Activated CD4-positive, CD25-positive, alpha-beta regulatory T cell treated with anti-CD3 and anti-CD28 coated beads, Interleukin-2, amount 50 U/mL, for 16 hours (primary cell): Measurements from ENCODE around the gene HBS1L.

Experiments used
- DNase-seq: peaks from one replicate; pipeline ENCODE4 v3.0.0-alpha.2; 2020; ENCODE audit warnings: low read depth, low spot score

Gene HBS1L

GRCh38 chr6:135054569-135055498, at the start of gene HBS1L:
Gene HBS1L (minus strand): TSS chr6:135054822. CDS start chr6:135054691, 131 bp downstream.
- DNase-seq, result peak; percentile 95

DNA sequence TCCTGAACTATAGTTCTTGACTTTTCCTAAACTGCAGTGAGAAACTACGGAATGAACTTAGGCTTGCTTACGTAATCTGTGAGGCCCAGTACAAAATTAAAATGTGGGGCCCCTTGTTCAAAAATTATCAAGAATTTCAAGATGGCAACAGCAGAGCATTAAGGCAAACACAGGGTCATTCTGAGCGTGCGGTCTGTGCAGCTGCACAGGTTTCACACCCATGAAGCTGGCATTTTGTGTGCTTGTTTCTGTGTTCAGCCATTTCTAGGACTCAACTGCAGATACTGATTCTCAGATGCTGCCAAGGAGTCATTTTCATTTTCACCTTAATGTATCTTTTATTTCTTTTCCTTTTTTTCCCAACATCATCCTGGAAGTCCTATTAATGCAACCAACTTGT, 49.6 kb upstream of the HBS1L start:
- DNase-seq, result no peak

GRCh38 chr6:135102191-135102590, 47.6 kb upstream of the HBS1L start:
- no peak for DNase-seq

DNA sequence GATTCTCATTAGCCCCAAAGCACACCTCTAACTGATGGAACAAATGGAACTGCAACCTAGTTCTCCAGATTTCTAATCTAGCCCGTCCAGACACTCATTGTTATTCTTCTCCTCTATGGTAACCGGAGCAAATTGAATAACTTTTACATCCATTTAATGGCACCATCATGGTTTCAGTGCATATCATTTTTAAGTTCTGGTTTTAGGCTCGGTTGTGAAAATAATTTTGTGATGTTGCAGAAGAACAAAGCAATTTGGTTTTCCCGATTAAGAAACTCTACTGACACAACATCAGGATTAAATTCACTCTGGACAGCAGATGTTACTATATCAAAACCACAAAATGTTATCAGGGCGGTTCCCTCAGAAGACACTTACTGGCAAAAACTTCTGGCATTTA, 42.5 kb upstream of the HBS1L start:
- DNase-seq, result no peak

- no peak for DNase-seq
Observed at GRCh38 chr6:135096403-135097130, 41.9 kb upstream of the HBS1L start.

- DNase-seq, result no peak
Observed at GRCh38 chr6:135095716-135096115, 41.1 kb upstream of the HBS1L start.

DNA sequence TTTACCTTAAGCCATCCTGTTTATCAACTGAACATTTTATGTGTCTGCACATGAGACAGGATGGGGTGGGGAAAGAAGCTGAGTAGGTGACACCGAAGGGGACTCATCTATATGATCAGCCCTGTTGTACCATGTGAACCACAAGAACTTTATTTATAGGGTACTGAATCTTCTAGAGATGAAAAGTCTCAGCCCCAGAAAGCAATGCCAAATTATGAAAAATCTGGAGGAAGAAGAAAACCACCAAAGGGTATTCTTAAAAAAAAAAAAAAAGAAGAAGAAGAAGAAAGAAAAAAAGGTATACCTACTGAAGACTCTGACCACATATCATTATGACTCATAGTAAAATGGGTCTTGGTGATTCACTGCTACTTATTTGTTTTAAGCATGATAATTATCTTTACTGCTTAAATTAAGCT, 39.8 kb upstream of the HBS1L start:
- DNase-seq, result no peak

GRCh38 chr6:135093578-135093977, 39.0 kb upstream of the HBS1L start:
- no peak for DNase-seq

GRCh38 chr6:135092724-135093123, 38.1 kb upstream of the HBS1L start:
- DNase-seq, result no peak

DNA sequence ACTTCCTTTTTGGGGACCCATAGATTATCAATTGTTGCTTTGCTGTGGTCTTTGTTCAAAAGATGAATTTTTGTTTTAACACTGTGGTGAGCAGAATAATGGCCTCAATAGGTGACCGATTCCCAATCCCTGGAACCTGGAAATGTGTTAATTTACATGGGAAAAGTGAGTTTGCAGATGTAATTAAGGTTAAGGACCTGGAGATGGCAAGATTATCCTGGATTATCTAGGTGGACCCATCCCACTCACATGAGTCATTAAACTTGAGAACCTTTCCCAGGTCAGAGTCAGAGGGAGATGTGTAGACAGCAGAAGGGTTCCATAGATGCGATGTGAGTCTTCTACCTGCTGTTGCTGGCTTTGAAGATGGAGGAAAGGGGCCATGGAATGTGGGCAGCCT, 36.2 kb upstream of the HBS1L start:
- DNase-seq, result no peak

- no peak for DNase-seq
Observed at GRCh38 chr6:135089901-135090300, 35.3 kb upstream of the HBS1L start.

DNA sequence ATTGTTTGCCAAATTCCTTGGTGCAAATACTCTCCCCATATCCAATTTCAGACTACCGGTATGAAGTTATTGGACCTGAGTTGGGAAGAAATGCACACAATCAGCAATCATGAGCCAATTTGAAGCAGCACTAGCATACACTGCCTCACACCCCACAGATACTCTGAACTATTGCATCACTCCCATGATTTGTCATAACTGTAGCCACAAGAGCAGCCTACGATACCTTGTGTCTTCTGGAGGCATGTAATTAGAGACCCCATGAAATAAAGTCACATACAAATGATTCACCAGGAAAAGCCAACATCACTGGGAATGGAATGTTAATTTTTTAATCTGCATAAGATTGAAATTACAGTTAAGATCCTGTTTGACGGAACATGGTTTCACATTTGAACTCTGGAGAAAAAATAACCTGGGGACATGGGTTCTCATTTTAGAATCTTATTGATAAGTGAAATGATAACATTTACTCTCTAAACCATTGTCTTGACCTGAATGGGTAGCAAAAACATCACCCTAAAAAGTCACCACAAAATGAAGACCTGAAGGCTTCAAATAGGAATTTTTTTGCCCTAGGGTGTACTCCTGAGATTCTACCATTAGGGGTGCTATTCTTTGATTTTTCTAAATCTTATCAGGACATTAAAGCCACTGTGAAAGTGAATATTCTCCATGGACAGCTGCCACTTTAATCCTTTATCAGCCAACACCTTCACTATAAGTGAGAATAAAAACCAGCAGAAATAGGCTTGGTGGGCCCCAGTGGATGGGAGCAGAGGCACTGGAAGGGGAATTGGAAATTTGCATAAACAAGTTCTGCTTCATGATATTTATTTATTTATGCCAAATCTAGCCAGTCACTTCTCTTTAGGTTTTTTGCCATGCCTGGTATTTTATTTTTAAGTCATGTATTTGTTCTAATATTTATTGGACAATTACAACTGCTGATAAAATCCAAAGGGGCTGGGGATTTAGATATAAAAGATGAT, 34.5 kb upstream of the HBS1L start:
- DNase-seq, result peak; percentile 11

- DNase-seq, result no peak
Observed at GRCh38 chr6:135088281-135088680, 33.7 kb upstream of the HBS1L start.

- peak; percentile 2 for DNase-seq
Observed at GRCh38 chr6:135087803-135088202, 33.2 kb upstream of the HBS1L start.

GRCh38 chr6:135087403-135087802, 32.8 kb upstream of the HBS1L start:
- DNase-seq, result no peak

GRCh38 chr6:135086414-135086764, 31.8 kb upstream of the HBS1L start:
- no peak for DNase-seq

DNA sequence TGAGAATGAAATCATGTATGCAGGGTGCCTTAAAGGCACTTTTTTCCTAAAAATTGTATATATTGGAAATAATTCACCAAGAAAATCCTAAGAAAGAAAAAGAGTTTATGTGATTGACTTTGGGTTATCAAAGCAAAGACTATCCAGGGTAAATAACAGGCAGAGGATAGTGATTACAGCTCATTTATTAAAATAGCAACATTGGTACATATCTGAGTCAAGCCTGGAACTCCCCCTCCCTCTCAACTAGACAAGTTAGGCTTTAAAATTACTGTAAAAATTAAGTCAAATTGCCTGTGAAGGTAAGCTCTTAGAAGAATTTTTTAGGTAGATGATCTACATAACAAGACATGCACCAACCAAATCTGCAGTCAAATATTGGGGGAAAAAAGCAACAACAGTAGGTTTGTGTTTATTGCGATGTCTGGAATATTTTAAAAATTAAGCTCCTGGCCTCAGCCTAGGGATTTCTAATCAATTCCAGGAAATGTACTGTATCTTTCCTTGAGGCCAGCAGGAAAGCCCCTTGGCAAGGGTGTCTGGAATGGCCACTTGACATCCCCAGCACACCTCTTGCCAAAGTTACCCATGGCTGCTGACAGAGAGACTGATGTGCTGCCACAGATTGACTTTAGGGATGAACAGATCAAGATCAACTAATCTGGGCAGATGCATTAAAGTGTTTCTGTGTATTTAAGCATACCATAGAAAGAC, 31.2 kb upstream of the HBS1L start:
- DNase-seq, result no peak

- no peak for DNase-seq
Observed at GRCh38 chr6:135084916-135085269, 30.3 kb upstream of the HBS1L start.

GRCh38 chr6:135084001-135084915, 29.6 kb upstream of the HBS1L start:
- no peak for DNase-seq

DNA sequence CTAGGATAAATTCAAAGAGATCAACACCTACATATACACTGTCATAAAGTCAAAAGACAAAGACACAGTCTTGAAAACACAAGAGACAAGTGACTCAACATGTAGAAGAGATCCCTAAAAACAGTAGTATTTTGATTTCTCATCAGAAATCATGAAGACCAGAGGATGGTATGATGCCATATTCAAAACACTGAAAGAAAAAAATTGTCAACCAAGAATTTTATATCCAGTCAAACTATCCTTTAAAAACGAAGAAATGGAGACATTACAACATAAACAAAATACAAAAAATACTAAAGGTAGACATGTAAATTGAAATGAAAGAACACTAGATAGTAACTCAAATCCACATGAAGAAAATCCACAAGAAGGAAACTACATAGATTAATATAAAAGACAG, 27.3 kb upstream of the HBS1L start:
- DNase-seq, result no peak
